ENCODE measurements around the gene POC1B.

POC1B gene

DNA sequence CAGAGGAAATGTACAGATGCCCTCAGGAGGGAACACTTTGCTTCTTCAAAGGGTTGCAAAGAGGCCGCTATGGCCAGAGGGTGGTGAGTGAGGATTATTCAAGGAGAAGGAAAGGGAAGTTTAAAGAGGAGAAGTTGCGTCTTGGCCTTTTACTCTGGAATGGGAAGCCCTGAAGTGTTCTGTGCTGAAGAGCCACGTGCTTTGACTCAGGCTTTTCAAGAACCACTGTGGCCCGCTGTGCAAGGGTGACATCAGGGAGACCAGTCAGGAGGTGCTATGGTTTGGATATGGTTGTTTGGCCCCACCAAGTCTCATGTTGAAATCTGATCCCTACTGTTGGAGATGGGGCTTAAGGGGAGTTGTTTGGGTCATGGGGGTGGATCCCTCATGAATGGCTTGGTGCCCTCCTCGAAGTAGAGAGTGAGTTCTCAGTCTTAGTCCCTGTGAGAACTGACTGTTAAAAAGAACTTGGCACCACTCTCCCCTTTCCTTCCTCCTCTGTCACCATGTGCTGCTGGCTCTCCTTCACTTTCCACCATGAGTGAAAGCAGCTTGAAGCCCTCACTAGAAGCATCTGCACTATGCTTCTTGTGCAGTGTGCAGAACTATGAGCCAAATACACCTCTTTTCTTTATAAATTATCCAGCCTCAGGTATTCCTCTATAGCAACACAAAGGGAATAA is 107.5 kb downstream of the POC1B start:
- TF ChIP-seq, protein P1, sequence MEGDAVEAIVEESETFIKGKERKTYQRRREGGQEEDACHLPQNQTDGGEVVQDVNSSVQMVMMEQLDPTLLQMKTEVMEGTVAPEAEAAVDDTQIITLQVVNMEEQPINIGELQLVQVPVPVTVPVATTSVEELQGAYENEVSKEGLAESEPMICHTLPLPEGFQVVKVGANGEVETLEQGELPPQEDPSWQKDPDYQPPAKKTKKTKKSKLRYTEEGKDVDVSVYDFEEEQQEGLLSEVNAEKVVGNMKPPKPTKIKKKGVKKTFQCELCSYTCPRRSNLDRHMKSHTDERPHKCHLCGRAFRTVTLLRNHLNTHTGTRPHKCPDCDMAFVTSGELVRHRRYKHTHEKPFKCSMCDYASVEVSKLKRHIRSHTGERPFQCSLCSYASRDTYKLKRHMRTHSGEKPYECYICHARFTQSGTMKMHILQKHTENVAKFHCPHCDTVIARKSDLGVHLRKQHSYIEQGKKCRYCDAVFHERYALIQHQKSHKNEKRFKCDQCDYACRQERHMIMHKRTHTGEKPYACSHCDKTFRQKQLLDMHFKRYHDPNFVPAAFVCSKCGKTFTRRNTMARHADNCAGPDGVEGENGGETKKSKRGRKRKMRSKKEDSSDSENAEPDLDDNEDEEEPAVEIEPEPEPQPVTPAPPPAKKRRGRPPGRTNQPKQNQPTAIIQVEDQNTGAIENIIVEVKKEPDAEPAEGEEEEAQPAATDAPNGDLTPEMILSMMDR (IDR thresholded peaks at IDR 0.05; ENCODE audit: control insufficient read depth, insufficient read depth, low read depth, low read length, missing control alignments) = no peak
- H3K4me3 ChIP-seq (ENCODE audit: control insufficient read depth, low read depth, low read length) = no peak overlapping the region
- no peak for DNase-seq (ENCODE audit: low read depth)

DNA sequence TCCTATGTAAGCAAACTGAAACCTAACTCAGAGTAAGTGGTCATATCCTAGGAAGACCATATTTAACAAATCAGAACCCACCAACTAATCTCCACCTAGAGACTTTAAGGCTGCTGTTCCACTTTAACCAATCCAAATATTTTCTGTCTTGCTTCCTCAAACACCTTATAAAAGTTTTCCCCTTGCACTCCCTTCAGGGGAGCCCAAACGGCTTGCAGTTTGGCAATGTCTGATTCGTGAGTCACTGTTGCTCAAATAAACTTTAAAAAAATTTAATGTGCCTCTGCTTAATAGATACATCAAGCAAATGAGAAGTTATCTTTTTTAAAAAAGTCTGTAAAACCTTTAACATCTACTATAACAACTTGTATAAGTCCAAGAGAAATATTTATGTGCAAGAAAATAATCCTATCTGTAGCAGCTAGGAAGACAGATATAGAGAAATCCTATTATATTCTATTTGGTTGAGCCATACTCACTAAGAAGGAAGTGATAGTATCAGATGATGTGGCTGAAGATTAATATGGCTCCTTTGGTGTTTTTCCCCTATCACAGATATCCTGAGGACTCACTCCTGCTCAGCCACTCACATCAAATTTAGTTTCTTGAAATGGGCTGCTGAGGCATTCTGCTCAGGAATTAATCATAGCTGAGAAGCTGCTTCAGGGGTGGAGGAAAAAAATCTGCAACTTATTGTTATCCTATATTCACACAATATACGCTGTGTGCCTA is 108.4 kb downstream of the POC1B start:
- TF ChIP-seq, protein P1 (IDR thresholded peaks at IDR 0.05; ENCODE audit: control insufficient read depth, insufficient read depth, low read depth, low read length, missing control alignments) = no peak
- peak; percentile 31 for DNase-seq (ENCODE audit: low read depth)
- H3K4me3 ChIP-seq (ENCODE audit: control insufficient read depth, low read depth, low read length) = no peak overlapping the region

DNA sequence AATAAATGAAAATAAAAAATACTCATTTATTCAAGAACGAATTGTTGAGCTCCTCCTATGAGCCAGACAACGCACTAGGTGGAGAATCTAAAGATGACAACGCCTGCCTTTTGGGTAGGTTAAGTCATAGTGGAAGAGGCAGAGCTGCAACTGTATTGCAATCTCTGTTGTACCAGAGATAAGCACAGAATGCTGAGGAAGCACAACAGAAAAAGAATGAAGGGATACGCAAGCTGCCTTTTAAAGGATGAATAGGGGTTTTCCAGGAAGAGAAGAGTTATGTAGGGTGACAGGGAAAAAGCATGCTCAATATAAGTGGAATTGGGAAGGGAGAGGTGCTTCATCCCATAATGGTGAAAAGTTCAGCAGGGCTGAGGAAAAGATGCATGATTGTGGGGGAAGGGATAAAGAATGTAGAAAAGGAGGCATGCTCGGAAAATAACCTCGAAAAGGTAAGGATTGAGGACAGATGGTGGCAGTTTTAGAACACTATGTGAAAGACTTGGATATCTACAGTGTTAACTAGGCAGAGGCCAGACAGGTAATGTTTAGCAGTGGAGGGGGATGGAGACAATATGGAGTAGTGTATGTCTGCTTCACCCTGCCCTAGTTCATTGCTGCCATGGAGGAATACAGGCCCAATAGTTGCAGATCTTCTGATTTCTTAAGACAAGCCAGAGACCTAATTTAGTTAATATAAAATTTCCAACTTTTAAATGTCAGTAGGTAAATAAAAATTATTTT is 109.6 kb downstream of the POC1B start:
- H3K4me3 ChIP-seq (ENCODE audit: control insufficient read depth, low read depth, low read length) = no peak overlapping the region
- TF ChIP-seq, protein P1 (IDR thresholded peaks at IDR 0.05; ENCODE audit: control insufficient read depth, insufficient read depth, low read depth, low read length, missing control alignments) = no peak
- DNase-seq (ENCODE audit: low read depth) = no peak

DNA sequence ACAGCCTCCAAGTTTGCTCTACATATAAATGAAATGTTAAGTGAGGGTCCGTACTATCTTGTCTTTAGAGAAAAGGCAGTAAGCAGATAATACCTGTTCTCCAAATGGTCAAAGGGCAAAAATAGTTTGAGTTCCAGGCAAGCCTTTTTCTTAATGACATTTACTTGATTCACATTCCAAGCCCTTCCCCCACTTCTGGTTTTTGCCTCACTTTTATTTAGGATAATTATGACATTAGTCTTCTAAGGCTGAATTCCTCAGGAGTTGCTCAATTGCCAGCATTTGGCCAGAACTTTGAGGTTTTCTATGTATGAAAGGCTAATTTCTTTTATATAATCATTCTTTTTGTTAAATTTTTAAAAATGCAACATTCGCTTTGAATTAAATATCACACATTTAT is 111.0 kb downstream of the POC1B start:
- peak; percentile 53 for DNase-seq (ENCODE audit: low read depth)
- H3K4me3 ChIP-seq (ENCODE audit: control insufficient read depth, low read depth, low read length) = no peak overlapping the region
- TF ChIP-seq, protein P1 (IDR thresholded peaks at IDR 0.05; ENCODE audit: control insufficient read depth, insufficient read depth, low read depth, low read length, missing control alignments) = no peak

DNA sequence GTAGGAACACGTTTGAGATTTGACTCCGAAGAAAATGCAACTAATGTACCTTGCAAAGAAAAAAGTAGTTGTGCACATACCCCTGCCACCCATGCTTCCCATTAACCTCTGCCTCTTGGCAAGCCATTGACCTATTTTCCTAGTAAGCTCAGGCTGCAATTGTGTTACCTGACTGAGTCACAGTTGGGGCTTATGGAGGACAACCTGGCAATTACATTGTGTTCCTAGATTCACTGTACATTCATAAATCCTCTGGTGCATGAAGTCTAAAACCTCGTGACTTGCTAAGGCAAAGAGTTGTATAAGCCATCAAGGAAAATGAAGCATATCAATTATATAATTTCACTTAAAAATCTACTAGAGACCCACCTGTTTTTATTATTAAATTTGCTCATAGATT is 111.5 kb downstream of the POC1B start:
- no peak for DNase-seq (ENCODE audit: low read depth)
- no peak overlapping the region for H3K4me3 ChIP-seq (ENCODE audit: control insufficient read depth, low read depth, low read length)
- TF ChIP-seq, protein P1 (IDR thresholded peaks at IDR 0.05; ENCODE audit: control insufficient read depth, insufficient read depth, low read depth, low read length, missing control alignments) = no peak

DNA sequence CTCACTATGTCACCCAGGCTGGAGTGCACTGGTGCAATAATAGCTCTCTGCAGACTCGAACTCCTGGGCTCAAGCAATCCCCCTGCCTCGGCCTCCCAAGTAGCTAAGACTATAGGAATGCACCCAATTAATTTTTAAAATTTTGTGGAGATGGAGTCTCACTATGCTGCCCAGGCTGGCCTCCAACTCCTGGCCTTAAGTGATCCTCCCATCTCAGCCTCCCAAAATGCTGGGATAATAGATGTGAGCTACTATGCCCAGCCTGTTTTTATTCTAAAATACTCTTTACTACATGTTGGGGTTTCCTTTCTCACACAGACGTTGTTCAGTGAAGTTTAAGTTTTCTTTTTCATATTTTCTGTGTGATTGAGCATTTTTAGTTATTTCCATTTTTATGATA is 112.6 kb downstream of the POC1B start:
- H3K4me3 ChIP-seq (ENCODE audit: control insufficient read depth, low read depth, low read length) = no peak overlapping the region
- DNase-seq (ENCODE audit: low read depth) = no peak
- TF ChIP-seq, protein P1 (IDR thresholded peaks at IDR 0.05; ENCODE audit: control insufficient read depth, insufficient read depth, low read depth, low read length, missing control alignments) = no peak

All from AG09309 (cell line).